Dermis lymphatic vessel endothelial cell (primary cell): ENCODE measurements around the gene XYLT2. TPM values are rescaled to one million over a fixed set of nuclear protein-coding genes. Genes with fewer than 3 reads are reported as not detected.

Experiments used
- total RNA-seq: library from RNA; depleted of rRNA; stranded (reverse); fragments of >200 nt; gene quantifications from 2 replicates; pipeline ENCODE4 v1.2.1, GENCODE V29; 2014

XYLT2 gene
- total RNA-seq, result 16.2 and 17.8 TPM in 2 replicates

DNA sequence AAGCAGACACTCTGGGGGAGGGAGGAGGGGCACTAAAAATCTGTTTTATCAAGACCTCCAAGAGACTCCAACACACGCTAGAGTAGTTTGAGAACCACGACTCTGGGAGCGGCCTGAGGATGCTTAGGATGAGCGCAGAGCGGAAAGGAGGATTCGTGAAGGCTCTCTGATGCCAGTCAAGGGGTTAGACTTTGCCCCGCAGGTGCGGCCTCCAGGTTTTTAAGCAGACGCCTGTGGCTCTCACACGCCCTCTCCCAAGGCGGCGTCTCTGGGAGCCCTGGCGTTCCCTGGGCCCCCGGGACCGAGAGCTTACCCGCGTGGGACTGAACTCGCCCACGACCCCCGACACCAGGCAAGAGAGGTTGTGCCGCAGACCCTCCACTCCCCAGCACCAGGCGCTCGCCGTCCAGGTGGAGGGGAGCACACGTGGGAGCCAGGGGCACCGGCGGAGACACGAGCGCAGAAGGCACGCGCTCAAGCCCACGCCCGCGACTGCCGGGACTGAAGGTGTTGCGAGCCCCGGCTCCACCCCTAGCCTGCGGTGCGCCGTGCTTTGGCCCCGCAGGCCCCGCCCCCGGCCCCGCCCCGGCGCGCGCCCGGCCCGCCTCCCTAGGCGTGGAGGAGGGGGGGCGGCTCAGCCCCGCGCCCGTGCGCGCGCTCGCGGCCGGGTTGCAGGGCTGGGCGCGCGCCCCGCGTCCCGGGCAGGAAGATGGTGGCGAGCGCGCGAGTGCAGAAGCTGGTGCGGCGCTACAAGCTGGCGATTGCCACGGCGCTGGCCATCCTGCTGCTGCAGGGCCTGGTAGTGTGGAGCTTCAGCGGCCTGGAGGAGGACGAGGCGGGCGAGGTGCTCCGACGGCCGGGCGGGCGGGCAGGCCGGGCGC is at the start of gene XYLT2:
Gene XYLT2, plus strand, starts transcription at position 695 of the 881 bp plus-strand sequence. Its CDS starts 15 bp downstream, at position 710.

DNA sequence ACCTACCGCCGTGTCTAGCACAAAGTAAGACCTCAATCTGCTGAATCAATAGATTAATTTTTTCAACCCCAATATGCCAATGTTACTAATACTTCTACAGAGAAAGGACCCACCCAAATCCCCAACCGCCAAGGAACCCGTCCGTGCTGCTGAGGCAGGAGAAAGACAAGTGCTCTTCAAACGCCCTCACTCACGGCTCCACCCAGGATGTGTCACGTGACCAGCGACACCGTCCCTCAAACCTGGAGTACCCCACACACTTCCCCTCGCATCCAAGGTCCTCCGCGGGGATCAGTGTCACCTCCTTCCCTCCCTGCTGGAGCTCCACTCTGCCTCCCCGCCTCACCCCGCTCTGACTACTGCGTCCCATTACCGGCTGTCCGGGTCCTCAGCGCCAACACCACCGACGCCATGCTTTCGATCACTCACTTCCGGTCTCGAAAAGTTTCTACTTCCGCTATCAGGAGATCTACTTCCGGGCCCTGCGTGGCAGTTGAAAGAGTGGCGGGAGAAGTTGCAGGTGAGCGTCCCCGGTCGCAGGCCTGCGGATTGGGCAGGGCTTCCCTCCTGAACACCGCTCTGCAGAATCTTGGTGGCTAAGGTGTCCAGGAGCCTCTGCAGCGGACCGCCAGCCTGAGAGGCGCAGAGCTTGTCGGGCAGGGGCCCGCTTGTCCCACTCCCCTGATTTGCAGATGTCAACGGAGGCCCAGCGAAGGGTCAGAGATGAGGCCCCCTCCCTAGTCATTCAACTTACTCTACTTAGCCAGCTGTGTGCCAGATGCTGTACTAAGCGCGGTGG is 27.0 kb downstream of the XYLT2 start, which contains the start of the genes EME1 and MRPL27:
Gene EME1, plus strand, starts transcription at position 472 of the 799 bp plus-strand sequence. CDS start 1,980 bp downstream, outside the sequence.
Gene MRPL27, minus strand, starts transcription at position 427 of the 799 bp plus-strand sequence. Its CDS starts 14 bp downstream, at position 413.

DNA sequence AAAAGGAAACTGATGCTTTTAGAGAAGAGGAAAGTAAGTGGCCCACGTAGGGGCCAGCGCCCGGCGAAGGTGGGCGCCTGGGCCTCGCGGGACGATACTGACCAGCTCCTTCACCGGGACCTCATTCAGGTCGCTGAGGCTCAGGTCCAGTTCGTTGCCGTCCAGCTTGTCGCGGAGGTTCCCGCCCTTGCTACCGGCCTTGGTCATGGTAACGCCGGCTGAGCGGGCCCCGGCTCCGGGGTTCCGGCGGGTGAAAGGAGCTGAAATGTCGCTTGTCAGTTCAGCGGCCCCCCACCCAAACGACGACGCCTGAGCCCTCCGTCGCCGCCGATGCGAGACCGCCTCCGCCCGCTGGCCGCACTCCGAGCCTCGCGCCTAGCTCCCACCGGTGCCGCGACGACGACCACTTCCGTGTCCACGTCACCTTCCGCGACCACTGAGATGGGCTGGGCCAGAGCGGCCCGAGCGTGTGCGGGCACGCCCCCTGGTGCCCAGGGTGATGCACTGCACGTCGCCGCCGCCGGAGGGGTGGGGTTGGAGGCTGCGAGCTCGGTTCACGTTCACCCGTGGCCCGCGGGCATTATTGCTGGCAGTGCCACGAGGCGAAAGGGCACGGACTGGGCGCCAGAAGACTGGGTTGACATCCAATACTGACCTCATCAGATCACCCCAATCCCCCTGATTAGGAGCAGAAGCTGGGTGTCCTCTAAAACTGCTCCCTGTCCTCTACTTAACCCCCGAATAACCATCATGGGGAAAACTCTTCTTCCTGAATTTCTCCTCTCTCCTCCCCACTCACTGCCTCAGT is 51.4 kb downstream of the XYLT2 start, which contains the start of gene LRRC59:
Gene LRRC59, minus strand, starts transcription at position 413 of the 808 bp plus-strand sequence. Its CDS starts 206 bp downstream, at position 207.

Other genes with a start within 250 kb of the XYLT2 start
- gene SAMD14, start 216.0 kb upstream of the XYLT2 start, total RNA-seq, result 3.0 and 4.0 TPM in 2 replicates
- 23.8 and 31.5 TPM in 2 replicates for gene PPP1R9B, start 195.4 kb upstream of the XYLT2 start, total RNA-seq
- not detected in 2 replicates for gene SGCA, start 180.1 kb upstream of the XYLT2 start, total RNA-seq
- 8.3 and 49.2 TPM in 2 replicates for gene COL1A1, start 144.5 kb upstream of the XYLT2 start, total RNA-seq
- 0.17 TPM in 1 of 2 replicates, not detected in the other for gene TMEM92, start 71.7 kb upstream of the XYLT2 start, total RNA-seq
- 50.8 and 57.0 TPM in 2 replicates for gene MRPL27, start 27.1 kb downstream of the XYLT2 start, total RNA-seq
- 0.65 and 0.77 TPM in 2 replicates for gene EME1, start 27.1 kb downstream of the XYLT2 start, total RNA-seq
- 86.5 and 86.7 TPM in 2 replicates for gene LRRC59, start 51.4 kb downstream of the XYLT2 start, total RNA-seq
- gene ACSF2, start 80.1 kb downstream of the XYLT2 start, total RNA-seq, result 6.1 and 8.3 TPM in 2 replicates
- gene CHAD, start 122.8 kb downstream of the XYLT2 start, total RNA-seq, result not detected in 2 replicates
- gene RSAD1, start 132.7 kb downstream of the XYLT2 start, total RNA-seq, result 15.0 and 16.5 TPM in 2 replicates
- gene MYCBPAP, start 162.3 kb downstream of the XYLT2 start, total RNA-seq, result 0.11 and 0.77 TPM in 2 replicates
- under 0.01 TPM in 2 replicates for gene EPN3, start 186.6 kb downstream of the XYLT2 start, total RNA-seq
- 21.6 and 31.0 TPM in 2 replicates for gene SPATA20, start 201.0 kb downstream of the XYLT2 start, total RNA-seq
- not detected in 2 replicates for gene CACNA1G, start 214.6 kb downstream of the XYLT2 start, total RNA-seq